Cerebellar cortex (tissue), 1 donor: ENCODE data around the gene ZNF428.
"Not testable (repeated sequence)": the region's sequence is repeated elsewhere in the genome, so short reads cannot be mapped to it uniquely, and the experiment has no call there.

Source experiments
- DNase-seq: peaks from one replicate; pipeline ENCODE4 v3.0.0-alpha.2; 2015; ENCODE audit warnings: low spot score

ZNF428 gene

DNA sequence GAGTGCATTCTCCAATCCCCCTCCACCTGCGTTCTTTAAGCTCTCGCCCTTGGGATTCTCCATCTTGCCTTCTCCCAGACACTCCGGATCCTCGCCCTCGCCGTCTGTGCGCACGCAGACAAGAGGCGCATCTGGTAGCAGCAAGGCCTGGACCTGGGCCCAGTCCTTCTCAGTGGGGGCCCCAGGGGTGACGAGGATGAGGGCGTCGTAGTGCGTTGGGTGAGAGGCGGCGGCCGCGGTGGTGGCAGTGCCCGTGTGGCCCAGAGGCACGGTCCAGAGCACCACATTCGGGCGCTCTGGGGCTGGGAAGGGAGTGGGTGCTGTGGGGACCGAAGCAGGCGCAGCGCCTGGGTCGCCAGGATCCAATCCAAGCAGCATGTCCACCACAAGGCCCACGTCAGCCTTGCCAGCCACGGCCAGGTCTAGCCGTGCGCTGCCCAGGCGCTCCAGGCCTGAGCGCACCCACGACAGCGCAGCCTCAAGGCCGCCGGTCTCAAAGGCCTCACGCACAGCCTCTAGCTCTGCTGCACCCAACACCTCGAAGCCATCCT lies 26.6 kb downstream of the ZNF428 start:
- no peak for DNase-seq

DNA sequence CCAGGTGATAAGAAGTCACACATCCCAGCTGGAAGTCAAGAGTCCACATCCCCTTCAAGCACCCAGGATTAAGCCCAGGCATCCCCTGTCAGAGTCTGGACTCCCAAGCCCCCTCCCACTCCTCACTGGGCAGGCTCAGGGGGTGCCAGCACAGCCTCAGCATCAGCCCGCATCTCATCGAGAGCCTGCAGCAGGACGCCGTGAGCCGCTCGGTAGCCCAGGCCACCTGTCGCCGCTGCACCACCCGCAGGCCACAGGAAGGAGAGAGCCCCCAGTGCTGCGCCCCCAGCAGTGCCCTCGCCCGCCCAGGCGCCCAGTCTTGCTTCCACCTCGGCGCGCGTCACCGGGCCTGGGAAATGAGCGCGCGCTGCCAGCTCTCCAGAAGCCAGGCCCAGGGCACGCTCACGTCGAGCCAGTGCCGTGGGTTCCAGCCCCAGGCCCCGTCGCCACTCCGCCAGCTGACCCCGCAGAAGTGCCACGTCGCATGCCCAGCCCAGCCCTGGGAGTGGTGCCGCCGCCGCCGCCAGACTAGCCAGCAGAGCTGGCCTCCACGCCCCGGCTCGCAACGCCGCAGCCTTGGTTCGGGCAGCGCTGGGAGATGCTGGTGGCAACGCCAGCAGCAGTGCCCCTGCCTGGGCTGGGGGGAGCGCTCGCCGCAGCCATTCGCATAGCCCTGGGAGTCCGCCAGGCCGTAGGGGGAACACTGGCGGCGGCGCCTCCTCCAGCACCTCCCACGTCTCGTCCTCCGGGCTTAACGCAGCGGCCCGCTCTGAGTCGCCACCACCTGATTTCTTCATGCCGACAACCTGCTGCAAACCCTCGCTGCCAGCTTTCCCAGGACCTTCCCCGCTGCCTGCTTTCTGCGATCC lies 27.3 kb downstream of the ZNF428 start:
- DNase-seq: no peak

DNA sequence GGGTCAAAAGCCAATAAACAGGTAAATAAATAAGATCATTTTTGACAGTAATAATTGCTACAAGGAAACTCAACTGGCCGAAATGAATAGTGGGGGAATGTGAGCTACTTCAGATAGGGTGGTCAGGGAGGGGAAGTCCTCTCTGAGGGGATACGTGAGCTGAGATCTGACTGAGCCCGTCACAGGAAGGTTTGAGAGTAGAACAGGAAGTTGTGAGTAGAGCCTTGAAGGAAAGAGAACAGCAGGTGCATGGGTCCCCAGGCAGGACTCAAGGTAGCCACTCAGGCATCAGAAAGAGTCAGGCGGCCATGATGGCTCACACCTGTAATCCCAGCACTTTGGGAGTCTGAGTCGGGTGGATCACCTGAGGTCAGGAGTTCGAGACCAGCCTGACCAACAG lies 29.8 kb downstream of the ZNF428 start:
- no peak for DNase-seq

DNA sequence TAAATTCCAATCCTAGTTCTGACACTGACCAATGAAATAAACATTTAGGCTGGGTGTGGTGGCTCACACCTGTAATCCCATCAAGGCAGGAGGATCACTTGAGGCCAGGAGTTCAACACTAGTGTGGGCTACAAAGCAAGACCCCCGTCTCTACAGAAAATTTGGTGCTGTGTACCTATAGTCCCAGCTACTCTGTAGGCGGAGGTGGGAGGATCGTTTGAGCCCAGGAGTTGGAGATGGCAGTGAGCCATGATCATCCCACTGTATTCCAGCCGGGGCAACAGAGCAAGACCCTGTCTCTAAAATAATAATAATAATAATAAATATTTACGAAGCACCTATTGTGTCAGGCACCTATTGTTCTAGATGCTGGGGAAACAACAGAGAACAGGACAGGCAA lies 30.2 kb downstream of the ZNF428 start:
- DNase-seq: no peak

DNA sequence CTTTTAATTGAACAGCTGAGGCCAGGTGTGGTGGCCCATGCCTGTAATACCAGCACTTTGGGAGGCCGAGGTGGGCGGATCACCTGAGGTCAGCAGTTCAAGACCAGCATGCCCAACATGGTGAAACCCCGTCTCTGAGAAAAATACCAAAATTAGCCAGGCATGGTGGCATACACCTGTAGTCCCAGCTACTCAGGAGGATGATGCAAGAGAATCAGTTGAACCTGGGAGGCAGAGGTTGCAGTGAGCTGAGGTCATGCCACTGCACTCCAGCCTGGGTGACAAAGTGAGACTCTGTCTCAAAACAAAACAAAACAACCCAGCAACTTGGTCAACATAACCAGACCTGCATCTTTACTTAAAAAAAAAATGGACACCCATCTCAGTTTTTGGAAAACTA lies 32.4 kb downstream of the ZNF428 start:
- not testable (repeated sequence) for DNase-seq

DNA sequence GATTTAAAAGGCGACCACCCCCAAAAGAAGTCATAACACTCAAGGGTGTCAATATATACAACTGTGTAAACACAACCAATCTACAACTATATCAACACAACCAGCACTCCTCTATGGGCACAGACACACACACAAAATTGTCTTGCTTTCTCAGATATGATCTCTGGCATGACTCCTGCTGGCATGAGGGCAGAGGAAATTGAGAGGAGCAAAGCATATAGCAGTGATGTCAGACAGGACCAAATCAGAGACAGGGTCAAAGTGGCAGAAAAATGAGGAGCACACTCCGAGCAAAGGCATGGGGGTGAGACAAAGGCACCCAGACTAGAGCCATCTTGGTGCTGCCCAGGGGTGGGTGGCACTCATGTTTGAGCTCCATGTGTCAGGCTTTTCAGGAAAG lies 33.1 kb downstream of the ZNF428 start:
- DNase-seq: no peak

DNA sequence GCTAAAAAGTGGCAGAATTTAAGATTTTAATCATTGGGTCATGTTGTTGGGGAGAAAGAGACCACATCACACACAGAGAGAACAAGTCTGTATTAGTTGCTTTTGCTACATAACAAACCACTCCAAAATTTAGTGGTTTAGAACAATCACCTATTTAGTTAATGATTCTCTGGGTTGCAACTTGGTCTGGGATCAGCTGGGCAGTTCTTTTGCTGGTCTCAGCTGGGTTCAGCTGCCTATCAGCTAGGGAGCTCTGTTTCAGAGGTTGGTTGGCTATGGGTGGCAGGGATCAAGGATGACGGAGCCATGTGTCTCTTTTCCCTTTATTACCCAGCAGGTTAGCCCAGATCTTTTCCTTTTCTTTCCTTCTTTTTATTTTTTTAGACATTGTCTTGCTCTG lies 34.9 kb downstream of the ZNF428 start:
- no peak for DNase-seq

DNA sequence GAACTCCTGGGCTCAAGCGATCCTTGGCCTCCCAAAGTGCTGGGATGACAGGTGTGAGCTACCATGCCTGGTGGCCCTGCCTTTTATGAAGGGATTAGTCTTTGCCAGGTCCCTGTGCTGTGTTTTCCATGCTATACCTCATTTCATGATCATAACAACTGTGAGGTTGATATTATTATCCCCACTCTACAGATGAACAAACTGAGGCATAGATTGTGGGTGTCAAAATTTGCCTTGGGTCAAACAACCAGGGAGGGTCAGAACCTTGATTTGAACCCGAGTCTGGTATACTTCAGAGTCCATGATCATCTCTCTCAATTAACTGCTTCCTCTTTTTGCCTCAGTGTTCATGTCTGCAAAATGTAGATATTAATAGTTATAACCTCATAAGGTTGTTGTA lies 36.9 kb downstream of the ZNF428 start:
- no peak for DNase-seq

DNA sequence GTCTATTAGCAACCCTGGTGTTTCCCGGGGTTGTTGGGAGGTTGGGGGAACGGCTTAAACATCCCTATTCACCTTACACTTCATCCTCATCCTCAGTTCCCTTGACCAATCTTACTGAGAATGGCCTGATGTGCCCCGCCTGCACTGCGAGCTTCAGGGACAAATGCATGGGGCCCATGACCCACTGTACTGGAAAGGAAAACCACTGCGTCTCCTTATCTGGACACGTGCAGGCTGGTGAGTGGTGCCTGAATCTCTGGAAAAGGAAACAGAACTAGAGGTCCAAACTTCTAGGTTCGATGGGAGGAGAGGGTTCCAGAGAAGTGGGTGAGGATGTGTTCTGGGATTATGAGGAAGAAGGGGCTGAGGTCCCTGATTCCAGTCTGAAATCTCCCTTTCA lies 38.0 kb downstream of the ZNF428 start:
- DNase-seq: no peak

DNA sequence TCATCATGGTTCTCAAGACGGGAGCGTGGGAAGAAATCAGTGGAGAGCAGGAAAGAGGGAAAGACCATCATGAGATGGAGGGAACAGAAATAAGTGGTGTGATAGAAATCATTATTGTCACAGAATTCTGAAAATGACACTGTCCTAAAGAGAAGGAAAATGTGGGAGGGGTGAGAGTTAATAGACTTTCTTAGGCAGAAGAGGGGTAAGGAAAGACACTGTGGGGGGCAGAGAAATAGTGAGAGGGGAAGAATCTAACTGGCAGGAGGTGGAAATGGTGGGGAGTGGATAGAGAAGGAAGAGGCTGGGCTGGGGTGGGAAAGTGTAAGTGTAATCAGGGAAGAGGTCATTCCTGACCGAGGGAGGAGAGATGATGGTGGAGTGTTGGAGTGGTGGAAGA lies 40.6 kb downstream of the ZNF428 start:
- DNase-seq: no peak

DNA sequence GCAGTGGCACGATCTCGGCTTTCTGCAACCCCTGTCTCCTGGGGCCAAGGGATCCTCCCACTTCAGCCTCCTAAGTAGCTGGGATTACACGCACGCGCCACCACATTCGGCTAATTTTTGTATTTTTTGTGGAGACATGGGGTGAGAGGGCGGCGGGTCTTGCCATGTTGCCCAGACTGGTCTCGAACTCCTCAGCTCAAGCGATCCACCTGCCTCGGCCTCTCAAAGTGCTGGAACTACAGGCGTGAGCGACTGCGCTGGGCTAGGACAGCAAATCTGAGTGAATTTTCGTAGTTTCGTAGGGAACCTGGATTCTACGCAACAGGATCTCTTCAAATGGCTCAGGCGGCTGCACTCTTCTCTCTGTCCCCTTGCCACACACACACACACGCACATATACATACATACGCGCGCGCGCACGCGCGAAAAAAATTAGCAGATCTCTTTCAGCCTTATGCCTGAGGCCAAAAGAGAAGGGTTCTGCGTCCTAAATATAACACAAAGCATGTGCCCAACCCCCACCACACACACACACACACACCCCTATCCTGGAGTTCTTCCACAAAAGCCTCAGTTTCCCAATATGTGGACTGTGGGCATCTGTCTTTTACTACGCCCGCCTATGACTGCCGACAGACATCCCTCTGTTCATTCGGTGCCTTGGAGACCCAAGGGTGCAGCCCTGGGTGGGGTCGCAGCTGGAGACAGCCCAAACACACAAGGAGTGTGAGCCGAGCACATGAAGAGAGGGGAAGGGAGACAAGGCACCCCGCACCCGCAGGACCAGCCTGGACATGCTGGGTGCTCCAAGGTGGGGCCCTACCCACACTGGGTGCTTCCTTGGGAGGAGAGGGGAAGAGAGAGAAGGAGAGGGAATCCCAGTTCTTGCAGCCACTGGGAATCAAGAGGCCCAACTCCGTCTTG lies 43.2 kb downstream of the ZNF428 start:
- DNase-seq: no peak

DNA sequence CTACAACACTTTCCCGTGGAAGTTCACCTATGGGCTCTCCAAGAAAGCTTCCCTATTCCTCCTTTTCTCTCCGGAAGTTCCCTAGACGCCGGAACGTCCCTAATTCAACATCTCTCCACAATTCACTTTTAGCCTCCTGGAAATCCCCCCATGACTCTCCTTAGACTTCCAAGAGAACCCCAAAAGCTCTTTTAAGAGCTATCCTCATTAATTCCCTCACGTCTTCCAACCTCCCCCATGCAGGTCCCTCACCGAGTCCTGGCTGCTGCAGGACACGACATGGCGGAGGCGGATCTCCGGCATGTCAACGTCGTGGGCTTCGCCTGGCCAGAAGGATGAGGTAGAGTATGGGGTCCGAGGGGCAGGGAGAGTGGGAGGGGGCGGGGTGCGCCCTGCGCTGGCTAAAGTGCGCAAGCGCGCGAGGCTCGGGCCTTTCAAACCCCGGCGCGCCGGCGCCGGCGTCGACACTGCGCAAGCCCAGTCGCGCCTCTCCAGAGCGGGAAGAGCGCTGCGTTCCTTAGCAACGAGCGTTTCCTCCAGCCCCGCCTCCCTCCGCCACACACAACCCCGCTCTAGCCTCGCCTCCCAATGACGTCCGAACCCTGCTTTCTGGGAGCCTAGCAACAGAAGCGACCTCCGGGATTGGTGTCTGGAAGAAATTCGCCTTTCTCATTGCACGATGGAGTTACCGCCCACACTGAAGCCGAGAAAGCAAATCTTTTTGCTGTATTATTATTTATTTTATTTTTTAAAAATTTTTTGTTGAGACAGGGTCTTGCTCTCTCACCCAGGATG lies 44.1 kb downstream of the ZNF428 start, which contains the start of the genes PINLYP and XRCC1:
Gene PINLYP, plus strand, starts transcription at position 646 of the 795 bp plus-strand sequence. CDS start 1,391 bp downstream, outside the sequence.
Gene XRCC1, minus strand, starts transcription at position 372 of the 795 bp plus-strand sequence. Its CDS starts 69 bp downstream, at position 303.
- peak; percentile 100 for DNase-seq

DNA sequence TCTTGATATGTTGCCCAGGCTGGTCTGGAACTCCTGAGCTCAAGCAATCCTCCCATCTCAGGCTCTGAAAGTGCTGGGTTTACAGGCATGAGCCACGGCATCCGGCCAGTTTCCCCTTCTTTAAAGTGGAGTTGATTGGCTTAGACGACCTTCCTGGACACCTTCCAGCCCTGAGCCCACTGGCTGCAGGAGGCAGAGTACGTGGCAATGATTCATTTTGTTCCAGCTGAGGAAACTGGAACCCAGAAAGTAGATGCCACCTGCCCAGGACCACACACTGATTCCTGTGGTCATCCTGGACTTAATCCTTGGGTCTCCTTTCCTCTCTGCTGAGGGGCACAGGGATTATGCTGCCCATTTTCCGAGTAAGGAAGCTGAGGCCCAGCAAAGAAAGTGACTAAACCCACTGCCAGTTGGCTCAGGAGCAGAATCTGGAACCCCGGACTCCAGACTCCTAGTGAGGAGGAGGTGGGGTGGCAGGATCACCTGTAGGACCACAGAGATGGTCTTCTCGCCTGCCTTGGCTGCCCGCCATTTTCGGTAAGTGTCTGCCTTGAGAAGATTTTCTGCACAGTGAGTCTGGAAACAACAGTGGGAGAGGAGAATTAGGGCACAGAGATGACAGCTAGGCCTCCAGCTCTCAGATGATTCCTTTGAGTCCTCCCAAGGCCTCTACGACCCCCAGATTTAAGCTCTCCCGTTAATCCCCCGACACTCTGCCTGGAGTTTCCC lies 44.8 kb downstream of the ZNF428 start:
- no peak for DNase-seq

DNA sequence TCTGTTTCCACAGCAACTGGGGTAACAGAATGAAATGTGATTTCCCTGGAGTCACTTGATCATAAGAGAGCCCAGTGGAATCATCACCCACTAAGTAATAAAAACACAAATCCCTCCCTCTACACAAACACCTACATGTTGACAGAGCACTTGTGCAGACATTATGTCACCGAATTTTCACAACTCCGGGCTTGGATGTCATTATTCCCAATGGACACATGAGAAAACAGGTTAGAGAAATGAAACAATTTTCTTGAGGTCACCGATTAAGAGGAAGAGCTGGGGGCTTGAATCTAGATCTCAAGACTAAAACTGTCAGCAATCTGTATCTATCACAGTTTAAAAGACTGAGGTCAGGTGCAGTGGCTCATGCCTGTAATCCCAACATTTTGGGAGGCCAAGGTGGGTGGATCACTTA lies 47.2 kb downstream of the ZNF428 start:
- DNase-seq: no peak

DNA sequence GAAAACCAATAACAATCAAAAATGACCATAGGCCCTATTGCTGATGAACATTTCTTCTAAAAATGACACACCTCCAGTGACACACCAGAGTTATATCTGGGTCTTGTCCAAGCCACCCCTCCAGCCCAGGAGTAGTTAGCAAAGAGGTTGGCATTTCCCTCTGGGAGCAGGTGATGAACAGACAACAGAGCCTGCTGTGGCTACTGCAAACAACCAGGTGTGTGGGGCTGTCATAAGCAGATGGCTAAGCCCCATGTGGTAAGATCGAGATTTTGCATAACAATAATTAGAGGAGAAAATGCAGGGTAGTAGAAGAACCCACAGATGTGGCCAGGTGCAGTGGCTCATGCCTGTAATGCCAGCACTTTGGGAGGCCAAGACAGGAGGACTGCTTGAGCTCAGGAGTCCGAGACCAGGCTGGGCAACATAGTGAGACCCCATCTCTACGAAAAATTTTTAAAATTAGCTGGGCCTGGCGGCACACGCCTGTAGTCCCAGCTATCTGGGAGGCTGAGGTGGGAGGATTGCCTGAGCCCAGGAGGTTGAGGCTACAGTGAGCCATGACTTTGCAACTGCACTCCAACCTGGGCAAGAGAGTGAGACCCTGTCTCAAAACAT lies 49.1 kb downstream of the ZNF428 start:
- DNase-seq: no peak

DNA sequence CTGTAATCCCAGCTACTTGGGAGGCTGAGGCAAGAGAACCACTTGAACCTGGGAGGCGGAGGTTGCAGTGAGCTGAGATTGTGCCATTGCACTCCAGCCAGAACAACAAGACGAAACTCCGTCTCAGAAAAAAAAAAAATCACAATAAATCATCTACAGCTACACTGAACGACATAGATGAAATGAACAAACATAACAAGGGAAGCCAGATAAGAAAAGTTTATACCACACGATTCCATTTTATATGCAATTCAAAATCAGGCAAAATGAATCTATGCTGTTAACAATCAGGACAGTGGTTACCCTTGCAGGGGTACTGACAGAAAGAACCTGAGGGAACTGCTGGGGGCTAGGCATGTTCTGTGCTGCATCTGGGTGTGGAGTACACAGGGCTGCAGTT lies 49.8 kb downstream of the ZNF428 start:
- no peak for DNase-seq

DNA sequence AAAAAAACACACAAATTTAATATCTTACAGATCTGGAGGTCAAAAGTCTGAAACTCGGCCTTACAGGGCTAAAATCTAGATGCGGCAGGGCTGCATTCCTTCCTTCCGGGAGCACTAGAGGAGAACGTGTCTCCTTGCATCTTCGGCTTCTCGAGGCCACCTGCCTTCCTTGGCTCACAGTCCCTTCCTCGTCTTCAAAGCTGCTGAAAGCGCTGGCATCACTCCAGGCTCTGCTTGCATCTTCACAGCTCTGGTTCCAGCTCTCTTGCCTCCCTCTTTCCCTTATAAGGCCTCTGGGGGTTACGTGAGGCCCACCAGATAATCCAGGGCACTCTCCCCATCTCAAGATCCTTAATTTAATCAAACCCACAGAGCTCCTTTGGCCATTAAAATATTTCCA lies 54.6 kb downstream of the ZNF428 start:
- DNase-seq: peak; percentile 82

DNA sequence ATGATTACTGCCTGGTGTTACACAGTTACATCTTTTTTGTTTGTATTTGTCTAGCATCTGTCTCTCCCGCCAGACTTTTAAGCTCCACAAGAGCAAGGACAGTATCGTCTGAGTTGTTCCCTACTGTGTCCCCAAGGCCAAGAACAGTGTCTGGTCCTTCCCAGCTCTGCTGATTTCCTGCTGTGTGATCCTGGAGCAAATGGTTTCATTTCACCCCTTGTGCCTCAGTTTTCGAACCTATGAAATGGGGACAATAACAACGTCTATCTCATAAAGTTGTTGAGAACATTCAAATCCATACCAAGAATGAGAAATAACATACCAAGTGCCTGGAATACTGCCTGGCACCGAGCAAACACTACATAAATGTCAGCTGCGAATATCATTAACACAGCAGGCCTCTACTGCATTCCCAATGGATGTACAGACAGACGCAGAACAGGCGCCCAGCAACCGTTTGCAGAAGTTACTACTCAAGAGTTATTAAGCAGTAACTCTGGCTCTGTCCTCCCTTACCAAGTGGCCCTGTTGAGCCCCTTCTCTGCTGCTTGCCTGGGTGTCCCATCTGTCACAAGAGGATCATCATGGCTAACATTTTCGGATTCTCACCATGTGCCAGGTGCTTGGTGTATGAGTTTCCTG lies 55.5 kb downstream of the ZNF428 start:
- DNase-seq: no peak

DNA sequence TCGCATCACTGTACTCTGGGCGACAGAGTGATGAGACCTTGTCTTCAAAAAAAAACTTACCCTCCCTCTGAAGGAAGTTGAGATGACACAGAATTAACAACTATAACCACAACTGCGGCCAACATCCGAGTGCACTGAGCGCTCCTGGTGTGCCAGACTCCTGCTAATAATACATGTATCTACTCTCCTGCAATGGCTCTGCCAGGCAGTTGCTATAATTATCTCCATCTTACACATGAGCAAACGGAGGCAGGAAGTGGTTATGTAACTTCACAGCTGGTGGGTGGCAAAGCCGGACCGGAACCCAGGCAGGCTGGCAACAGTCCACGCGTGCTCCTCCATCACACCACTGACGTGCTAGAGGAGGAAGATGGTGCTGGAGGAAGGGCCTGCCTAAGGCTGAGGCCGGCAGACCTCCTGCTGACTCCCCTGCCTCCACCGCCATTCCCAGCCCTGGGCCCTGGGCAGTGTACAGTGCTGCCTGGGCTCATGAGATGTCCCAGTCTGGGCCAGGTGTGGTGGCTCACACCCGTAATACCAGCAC lies 56.7 kb downstream of the ZNF428 start:
- DNase-seq: peak; percentile 94
